B cell (primary cell): ENCODE results near the gene NMT1. TPM values are rescaled to one million over a fixed set of nuclear protein-coding genes. Genes with fewer than 3 reads are reported as not detected.

ENCODE experiments used
- ATAC-seq: fragments of 200-7000 bp; cut with Tn5 transposase; one replicate; pipeline ENCODE4 v1.10.0; 2021; ENCODE audit warnings: low read depth, mild to moderate bottlenecking, moderate number of reproducible peaks, moderate library complexity
- CTCF ChIA-PET: fragments of 350-600 bp; sonication (Branson Sonifier 250); formaldehyde crosslinking; loops from one replicate; lab custom pipeline; 2021; ENCODE audit warnings: antibody characterized with exemption, inconsistent platforms; lab: Charles Lee
- POLR2A ChIA-PET: fragments of 350-600 bp; sonication (Branson Sonifier 250); formaldehyde crosslinking; loops from one replicate; lab custom pipeline; 2021; ENCODE audit warnings: antibody characterized with exemption; lab: Charles Lee
- DNase-seq: peaks from one replicate; pipeline ENCODE4 v3.0.0; 2013
- H2AFZ ChIP-seq: 2 replicates; pipeline ENCODE4 v1.6.1; 2012; ENCODE audit warnings: mild to moderate bottlenecking, low read depth, low read length; ENCODE audit not compliant: insufficient read depth, poor library complexity, severe bottlenecking
- H3K27ac ChIP-seq, 2 donors: 1 replicate in 1 of 2; 2 replicates in 1 of 2; pipeline ENCODE4 v1.5.1; 2012 to 2013; ENCODE audit warnings: low read length in 2 of 2, mild to moderate bottlenecking in 2 of 2, moderate library complexity in 1 of 2
- H3K27me3 ChIP-seq, 4 experiments: fragments of 200-600 bp in 1 of 4; sonication (generic) in 1 of 4; replicated peaks in 1 of 4; 1 replicate in 2 of 4; 2 replicates in 2 of 4; pipeline versions ENCODE4 v1.6.1 to v1.7.0; 2013 to 2016; ENCODE audit warnings: low read length in 3 of 4, mild to moderate bottlenecking in 2 of 4, mixed read lengths in 1 of 4, moderate library complexity in 1 of 4; ENCODE audit not compliant: insufficient read depth in 4 of 4, control insufficient read depth in 3 of 4; ENCODE audit errors: control extremely low read depth in 1 of 4
- H3K36me3 ChIP-seq, 2 experiments: replicated peaks in 1 of 2; 1 replicate in 1 of 2; 2 replicates in 1 of 2; pipeline versions ENCODE4 v1.6.1 to v1.7.1; 2013; ENCODE audit warnings: low read length in 1 of 2; ENCODE audit not compliant: insufficient read depth in 2 of 2, control insufficient read depth in 1 of 2; ENCODE audit errors: control extremely low read depth in 1 of 2, extremely low read depth in 1 of 2
- H3K4me1 ChIP-seq, 2 donors: fragments of 200-600 bp in 1 of 2; sonication (generic) in 1 of 2; 1 replicate in 1 of 2; 2 replicates in 1 of 2; pipeline versions ENCODE4 v1.5.1 to v1.6.1; 2013 to 2017; ENCODE audit warnings: low read length in 2 of 2; ENCODE audit not compliant: control insufficient read depth in 2 of 2, insufficient read depth in 2 of 2
- H3K4me2 ChIP-seq: replicated peaks from 2 replicates; pipeline ENCODE3; 2012; ENCODE audit warnings: mild to moderate bottlenecking, low read depth, low read length; ENCODE audit not compliant: poor library complexity, severe bottlenecking
- H3K4me3 ChIP-seq, 5 experiments: fragments of 200-600 bp in 1 of 5; sonication (generic) in 1 of 5; 1 replicate in 3 of 5; 2 replicates in 2 of 5; pipeline versions ENCODE4 v1.5.1 to v1.7.0; 2011 to 2016; ENCODE audit warnings: low read length in 4 of 5, mild to moderate bottlenecking in 4 of 5, low read depth in 2 of 5, control low read depth in 1 of 5, moderate library complexity in 1 of 5; ENCODE audit not compliant: insufficient read depth in 1 of 5; ENCODE audit errors: control extremely low read depth in 1 of 5, extremely low read depth in 1 of 5
- H3K79me2 ChIP-seq: fragments of 200-600 bp; sonication (generic); one replicate; pipeline ENCODE4 v1.6.0; 2016; ENCODE audit warnings: low read length; ENCODE audit not compliant: control insufficient read depth, insufficient read depth
- H3K9ac ChIP-seq: fragments of 200-600 bp; sonication (generic); 2 replicates; pipeline ENCODE4 v1.6.1; 2017; ENCODE audit warnings: mild to moderate bottlenecking, low read length, moderate library complexity
- H3K9me3 ChIP-seq, 3 donors: one replicate each; pipeline versions ENCODE4 v1.6.1 to v1.7.1; 2013; ENCODE audit warnings: low read length in 2 of 3; ENCODE audit not compliant: control insufficient read depth in 2 of 3, insufficient read depth in 1 of 3; ENCODE audit errors: control extremely low read depth in 1 of 3
- H4K20me1 ChIP-seq: 2 replicates; pipeline ENCODE4 v1.6.0; 2012; ENCODE audit warnings: mild to moderate bottlenecking, low read length; ENCODE audit not compliant: insufficient read depth, control insufficient read depth, poor library complexity, severe bottlenecking
- H3K27ac Mint-ChIP-seq: one replicate; pipeline ENCODE4 v1.8.0; 2021; ENCODE audit warnings: mixed read lengths
- H3K27me3 Mint-ChIP-seq: one replicate; pipeline ENCODE4 v1.8.0; 2021; ENCODE audit warnings: mixed read lengths
- H3K4me1 Mint-ChIP-seq: one replicate; pipeline ENCODE4 v1.8.0; 2021; ENCODE audit warnings: mixed read lengths
- H3K4me3 Mint-ChIP-seq: one replicate; pipeline ENCODE4 v1.8.0; 2021; ENCODE audit warnings: mixed read lengths
- H3K9me3 Mint-ChIP-seq: one replicate; pipeline ENCODE4 v1.8.0; 2022; ENCODE audit warnings: mixed read lengths; ENCODE audit not compliant: insufficient read depth
- CTCF ChIP-seq: fragments of 200-600 bp; IDR thresholded peaks from one replicate; pipeline ENCODE4 v1.8.0; 2022; ENCODE audit warnings: antibody characterized with exemption, mild to moderate bottlenecking
- EZH2 ChIP-seq: IDR thresholded peaks from 2 replicates; pipeline ENCODE4 v1.6.1; 2012; ENCODE audit warnings: borderline replicate concordance, low read depth, mild to moderate bottlenecking, moderate library complexity, low read length; ENCODE audit not compliant: insufficient read depth, poor library complexity, severe bottlenecking
- WGBS: methylation state at CpG from one replicate; pipeline ENCODE4 v1.1.5; 2013; ENCODE audit warnings: missing lambda C conversion rate; ENCODE audit not compliant: insufficient coverage; 5-methylcytosine and 5-hydroxymethylcytosine counted together
- intact Hi-C: fragments of 100-400 bp; cut with micrococcal nuclease; formaldehyde crosslinking; loops from one replicate; pipeline ENCODE4 v1.10.0; 2022
- polyA plus RNA-seq: library from polyadenylated mRNA; depleted of rRNA; stranded (reverse); fragments of >200 nt; gene quantifications from 2 replicates; pipeline ENCODE4 v1.2.3, GENCODE V29; 2012
- total RNA-seq, 2 donors: library from RNA; stranded (reverse); fragments of 120-200 nt in 1 of 2; gene quantifications; 1 replicate in 1 of 2; 2 replicates in 1 of 2; pipeline versions ENCODE4 v1.2.3 to v1.2.4, GENCODE V29; 2013 to 2022

Gene NMT1
- total and polyA plus RNA-seq, 2 donors (not counting 1 experiment from before 2014, with no cell fraction given), result 30.1 to 134 TPM

- Mint-ChIP-seq H3K27me3 (no peaks in the 10 kb centered on the region), H3K9me3 (no peaks in the 10 kb centered on the region), H3K27ac (peak overlapping the region; percentile 99), H3K4me1 (peaks cover 59% of the 10 kb centered on the region), H3K4me3 (peak overlapping the region; percentile 91)
- Histone ChIP-seq H3K4me2 (peak overlapping the region; percentile 90), H3K4me1 (peaks cover 37 to 68% of the 10 kb centered on the region in 2 donors), H3K4me3 (peak overlapping the region; percentile 12 to 89 (median 71)), H3K9ac (peak overlapping the region; percentile 97), H3K79me2 (peaks cover 28% of the 10 kb centered on the region), H3K9me3 (peaks cover 0 to 3% (median 0%) of the 10 kb centered on the region in 3 donors), H3K36me3 (no peaks in the 10 kb centered on the region), H4K20me1 (peaks cover 8% of the 10 kb centered on the region), H2AFZ (peak overlapping the region; percentile 85), H3K27me3 (no peaks in the 10 kb centered on the region), H3K27ac (peak overlapping the region in 1 of 2 donors; percentile 97)
- 95% methylated on average over 4 of the region's 4 CpGs for WGBS
- DNase-seq (no peak), ATAC-seq (no peak)
- intact Hi-C loops, result loop anchor here (5.0 kb wide), 1 partner anchor 1139 kb away; no protein-coding TSS in a partner anchor
- POLR2A ChIA-PET, result interaction anchor here (0.7 to 1.5 kb wide), 2 partner anchors 9 to 11 kb away, joined by 3 to 9 read pairs; partner anchors contain the start of gene ACBD4
- TF ChIP-seq CTCF, result no peak
- no peak for TF ChIP-seq EZH2
- CTCF ChIA-PET, result interaction anchor here (0.6 to 3.2 kb wide), 3 partner anchors 11 to 371 kb away, joined by 3 to 36 read pairs (median 3); partner anchors contain the start of gene ACBD4
These were observed 85.4 kb downstream of the NMT1 start for GRCh38 chr17:45146592-45146889.

DNA sequence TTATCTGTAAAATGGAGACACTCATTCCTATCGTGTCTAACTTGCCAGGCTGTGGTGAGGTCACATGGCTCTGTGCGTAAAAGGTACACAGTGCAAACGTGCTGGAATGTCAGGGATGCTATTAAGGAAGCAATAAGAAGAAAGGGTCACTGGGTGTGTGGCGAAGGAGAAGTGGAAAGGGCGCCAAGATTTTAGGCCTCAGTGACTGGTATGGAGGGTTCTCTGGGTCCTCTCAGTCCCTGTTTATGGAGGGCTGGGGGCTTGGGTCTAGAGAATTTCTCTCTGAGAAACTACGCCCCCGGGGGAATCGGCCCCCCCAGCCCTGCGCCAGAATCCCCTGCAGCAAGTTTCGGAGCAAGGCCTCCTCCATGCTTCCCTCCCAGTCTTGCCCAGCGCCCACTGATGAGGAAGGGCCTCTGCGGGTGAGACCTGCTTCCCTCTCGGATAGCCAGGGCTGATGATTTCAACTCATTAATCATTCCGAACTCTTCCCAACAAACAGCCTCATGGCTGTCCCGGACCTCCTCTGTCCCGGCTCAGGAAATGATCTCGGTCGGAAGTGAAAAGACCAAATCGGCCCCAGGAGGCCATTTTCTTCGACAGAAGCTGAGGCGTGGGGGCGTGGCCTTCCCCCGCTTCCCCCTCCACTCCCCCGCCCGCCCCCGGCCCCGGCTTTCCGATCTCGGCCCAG lies 85.9 kb downstream of the NMT1 start:
- Mint-ChIP-seq H3K4me3 (peak overlapping the region; percentile 91), H3K27me3 (no peaks in the 10 kb centered on the region), H3K4me1 (peaks cover 63% of the 10 kb centered on the region), H3K27ac (peak overlapping the region; percentile 99), H3K9me3 (no peaks in the 10 kb centered on the region)
- CTCF ChIA-PET, result interaction anchor here (1.3 to 7.5 kb wide), 5 partner anchors 11 to 79 kb away, joined by 5 to 242 read pairs (median 167); partner anchors contain the start of genes ACBD4, HEXIM2 and PLCD3
- H3K4me2 ChIP-seq, result peak overlapping the region; percentile 90
- intact Hi-C loops, result loop anchor here (5.0 kb wide), 1 partner anchor 1140 kb away; no protein-coding TSS in a partner anchor
- peaks cover 13% of the 10 kb centered on the region for H4K20me1 ChIP-seq
- no peak for DNase-seq
- H3K9me3 ChIP-seq, result peaks cover 0 to 3% (median 0%) of the 10 kb centered on the region in 3 donors
- peak overlapping the region; percentile 85 for H2AFZ ChIP-seq
- POLR2A ChIA-PET, result interaction anchor here (0.6 to 6.6 kb wide), 6 partner anchors 11 to 114 kb away, joined by 4 to 246 read pairs (median 16); partner anchors contain the start of genes ACBD4 and HEXIM2
- no peaks in the 10 kb centered on the region for H3K36me3 ChIP-seq
- peak overlapping the region; percentile 97 for H3K9ac ChIP-seq
- H3K4me1 ChIP-seq, result peaks cover 40 to 73% of the 10 kb centered on the region in 2 donors
- no peaks in the 10 kb centered on the region for H3K27me3 ChIP-seq
- peak overlapping the region; percentile 97 to 98 for H3K27ac ChIP-seq
- ATAC-seq, result peak; percentile 3
- WGBS, result 13% methylated on average over 27 of the region's 29 CpGs
- H3K79me2 ChIP-seq, result peaks cover 32% of the 10 kb centered on the region
- H3K4me3 ChIP-seq, result peak overlapping the region; percentile 69 to 99 (median 72)
- TF ChIP-seq EZH2 (no peak), CTCF (no peak)
